GM23338 (cell line): ENCODE results near the gene TMEM239. TPM values are rescaled to one million over a fixed set of nuclear protein-coding genes. Genes with fewer than 3 reads are reported as not detected.
A peak's percentile ranks its signal among the peaks of the same experiment; 100 is the strongest.

Experiments used
- ATAC-seq: fragments of 200-7000 bp; cut with Tn5 transposase; 3 replicates; pipeline ENCODE4 v1.9.1; 2020
- DNase-seq: peaks from one replicate; pipeline ENCODE4 v3.0.0-alpha.2; 2015; ENCODE audit warnings: low spot score
- H2AFZ ChIP-seq: fragments of 200-600 bp; sonication (generic); 2 replicates; pipeline ENCODE4 v1.8.0; 2016; ENCODE audit warnings: antibody characterized with exemption, mild to moderate bottlenecking, moderate library complexity
- H3F3A ChIP-seq: fragments of 200-600 bp; sonication (generic); replicated peaks from 2 replicates; pipeline ENCODE4 v1.8.0; 2017; ENCODE audit warnings: antibody characterized with exemption, mixed run types, low read depth
- H3K27ac ChIP-seq: fragments of 200-600 bp; sonication (generic); 2 replicates; pipeline ENCODE4 v1.6.1; 2016; ENCODE audit warnings: low read depth
- H3K27me3 ChIP-seq: fragments of 200-600 bp; sonication (generic); 2 replicates; pipeline ENCODE4 v1.8.0; 2016; ENCODE audit warnings: mild to moderate bottlenecking, mixed run types, moderate library complexity; ENCODE audit not compliant: insufficient read depth
- H3K36me3 ChIP-seq: fragments of 200-600 bp; sonication (generic); 2 replicates; pipeline ENCODE4 v1.8.0; 2016; ENCODE audit warnings: mild to moderate bottlenecking; ENCODE audit not compliant: insufficient read depth
- H3K4me1 ChIP-seq: fragments of 200-600 bp; sonication (generic); 2 replicates; pipeline ENCODE4 v1.8.0; 2016; ENCODE audit warnings: mild to moderate bottlenecking, moderate library complexity; ENCODE audit not compliant: insufficient read depth
- H3K4me2 ChIP-seq: fragments of 200-600 bp; sonication (generic); 2 replicates; pipeline ENCODE4 v1.7.1; 2017; ENCODE audit warnings: mixed run types
- H3K4me3 ChIP-seq: fragments of 200-600 bp; sonication (generic); 2 replicates; pipeline ENCODE4 v1.6.1; 2016; ENCODE audit warnings: mixed run types
- H3K79me2 ChIP-seq: fragments of 200-600 bp; sonication (generic); replicated peaks from 2 replicates; pipeline ENCODE4 v1.8.0; 2017; ENCODE audit warnings: mild to moderate bottlenecking; ENCODE audit not compliant: insufficient read depth
- H3K9me2 ChIP-seq: fragments of 200-600 bp; sonication (generic); 2 replicates; pipeline ENCODE4 v1.8.0; 2017; ENCODE audit not compliant: insufficient read depth
- H4K20me1 ChIP-seq: fragments of 200-600 bp; sonication (generic); replicated peaks from 2 replicates; pipeline ENCODE4 v1.8.0; 2017; ENCODE audit warnings: mild to moderate bottlenecking; ENCODE audit not compliant: insufficient read depth
- H3K27ac Mint-ChIP-seq: 2 replicates; pipeline ENCODE4 v1.8.0; 2020; ENCODE audit warnings: inconsistent platforms, mild to moderate bottlenecking, moderate library complexity, mixed read lengths
- H3K27me3 Mint-ChIP-seq: 3 replicates; pipeline ENCODE4 v1.8.0; 2022; ENCODE audit warnings: low read depth, mild to moderate bottlenecking, moderate library complexity, mixed read lengths, inconsistent platforms; ENCODE audit not compliant: insufficient read depth, poor library complexity
- H3K36me3 Mint-ChIP-seq: 3 replicates; pipeline ENCODE4 v1.8.0; 2021; ENCODE audit warnings: low read depth, mild to moderate bottlenecking, inconsistent platforms, moderate library complexity, mixed read lengths
- H3K4me1 Mint-ChIP-seq: 3 replicates; pipeline ENCODE4 v1.8.0; 2020; ENCODE audit warnings: mild to moderate bottlenecking, inconsistent platforms, mixed read lengths
- H3K4me3 Mint-ChIP-seq: 3 replicates; pipeline ENCODE4 v1.8.0; 2021; ENCODE audit warnings: moderate library complexity, mild to moderate bottlenecking, inconsistent platforms, mixed read lengths
- H3K9me3 Mint-ChIP-seq: 3 replicates; pipeline ENCODE4 v1.8.0; 2020; ENCODE audit warnings: moderate library complexity, mild to moderate bottlenecking, inconsistent platforms, mixed read lengths
- CREB1 ChIP-seq: fragments of 250-450 bp; sonication (Bioruptor Pico); IDR thresholded peaks from 2 replicates; pipeline ENCODE4 v1.5.0; 2020; ENCODE audit warnings: low read depth, mild to moderate bottlenecking, moderate library complexity
- ETS1 ChIP-seq: IDR thresholded peaks from 2 replicates; pipeline ENCODE4 v1.6.1; 2016; ENCODE audit warnings: antibody characterized with exemption
- EZH2 ChIP-seq: fragments of 200-600 bp; sonication (generic); IDR thresholded peaks from one replicate; pipeline ENCODE4 v1.8.0; 2017; ENCODE audit warnings: antibody characterized with exemption, mild to moderate bottlenecking, low read depth; ENCODE audit not compliant: unreplicated experiment
- EZH2phosphoT487 ChIP-seq: fragments of 200-600 bp; sonication (generic); IDR thresholded peaks from one replicate; pipeline ENCODE4 v1.8.1; 2018; ENCODE audit warnings: antibody characterized with exemption; ENCODE audit not compliant: unreplicated experiment
- JUNB ChIP-seq: IDR thresholded peaks from one replicate; pipeline ENCODE4 v1.6.1; 2016; ENCODE audit warnings: antibody characterized with exemption; ENCODE audit not compliant: unreplicated experiment
- NANOG ChIP-seq: IDR thresholded peaks from 2 replicates; pipeline ENCODE4 v1.6.1; 2016; ENCODE audit warnings: antibody characterized with exemption, borderline replicate concordance
- POLR2AphosphoS5 ChIP-seq: IDR thresholded peaks from 2 replicates; pipeline ENCODE4 v1.6.1; 2016; ENCODE audit warnings: antibody characterized with exemption, low read depth
- STAT1 ChIP-seq: IDR thresholded peaks from one replicate; pipeline ENCODE4 v1.6.1; 2016; ENCODE audit warnings: antibody characterized with exemption; ENCODE audit not compliant: unreplicated experiment
- ZNF114 ChIP-seq: fragments of 250-450 bp; sonication (Bioruptor Pico); IDR thresholded peaks from 2 replicates; pipeline ENCODE4 v1.5.0; 2020; ENCODE audit warnings: mild to moderate bottlenecking, moderate library complexity
- ZNF331 ChIP-seq: fragments of 250-450 bp; sonication (Bioruptor Pico); IDR thresholded peaks from 2 replicates; pipeline ENCODE4 v1.5.0; 2020; ENCODE audit warnings: low read depth, mild to moderate bottlenecking, moderate library complexity
- ZNF462 ChIP-seq: fragments of 250-450 bp; sonication (Bioruptor Pico); IDR thresholded peaks from 2 replicates; pipeline ENCODE4 v1.5.0; 2020; ENCODE audit warnings: mild to moderate bottlenecking, moderate library complexity
- polyA plus RNA-seq: library from polyadenylated mRNA; unstranded; fragments of >200 nt; fragmentation: Nextera tagmentation; extraction: Ambion mirVana; gene quantifications from 2 replicates; pipeline ENCODE4 v1.2.1, GENCODE V29; 2016
- total RNA-seq: library from RNA; depleted of rRNA; stranded (reverse); fragments of >200 nt; shearing (Covaris generic); gene quantifications from 2 replicates; pipeline ENCODE4 v1.2.3, GENCODE V29; 2014
- TF ChIP-seq, protein P1 (sequence below), 2 experiments: fragments of 200-600 bp in 1 of 2; sonication (generic) in 1 of 2; conservative IDR thresholded peaks; 2 replicates each; pipeline versions ENCODE4 v1.5.1 to v1.6.1; 2016 to 2017; ENCODE audit warnings: antibody characterized with exemption in 2 of 2, low read depth in 2 of 2, mild to moderate bottlenecking in 2 of 2, moderate library complexity in 1 of 2
- TF ChIP-seq, protein P2 (sequence below): IDR thresholded peaks from one replicate; pipeline ENCODE4 v1.6.1; 2018; ENCODE audit warnings: antibody characterized with exemption; ENCODE audit not compliant: unreplicated experiment

TMEM239 gene
- total and polyA plus RNA-seq, 2 experiments from 2014 or later, result not detected

DNA sequence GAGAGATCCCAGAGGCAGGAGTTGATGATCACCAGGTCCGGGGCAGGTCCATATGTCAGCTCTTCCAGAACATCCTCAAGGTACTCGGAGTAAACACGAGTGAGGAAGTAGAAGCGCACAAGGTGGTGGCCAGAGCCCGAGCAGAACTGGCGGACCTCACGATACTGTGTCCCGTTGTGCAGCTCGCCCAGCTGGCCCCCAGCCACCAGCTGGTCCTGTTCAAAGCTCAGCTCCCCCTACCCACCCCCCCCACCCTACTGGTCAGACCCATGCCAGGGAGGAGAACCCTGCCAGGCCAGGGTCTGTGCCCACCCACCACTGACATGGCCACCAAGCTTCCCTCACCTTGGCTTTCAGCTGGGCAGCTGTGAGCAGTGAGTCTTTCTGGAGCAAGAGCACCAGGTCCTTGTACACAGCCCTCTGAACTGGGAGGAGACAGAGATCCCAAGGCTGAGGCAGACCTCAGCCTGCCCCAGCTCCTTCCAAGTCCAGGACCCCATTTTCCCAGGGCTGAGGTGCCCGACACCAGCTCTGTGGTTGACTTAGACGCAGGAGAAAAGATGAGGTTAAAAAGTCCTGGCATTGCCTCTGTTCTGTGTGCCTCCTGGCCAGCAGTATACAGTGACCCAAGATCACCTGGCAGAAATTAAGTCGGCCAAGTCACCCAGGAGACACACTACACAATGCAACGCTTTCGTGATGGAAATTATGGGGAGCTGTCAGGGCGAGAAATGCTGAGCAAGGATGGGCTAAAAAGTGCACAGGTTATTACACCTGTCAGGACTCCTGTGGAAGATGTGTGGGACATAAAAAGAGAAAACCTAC is 22.9 kb downstream of the TMEM239 start:
- Histone ChIP-seq H3K27ac (no peak overlapping the region), H3K4me3 (no peak overlapping the region), H3K36me3 (no peaks in the 10 kb centered on the region), H3K27me3 (peaks cover 22% of the 10 kb centered on the region), H3K9me2 (no peaks in the 10 kb centered on the region), H2AFZ (no peak overlapping the region), H3K79me2 (no peaks in the 10 kb centered on the region), H3K4me2 (no peak overlapping the region), H3K4me1 (no peaks in the 10 kb centered on the region), H4K20me1 (no peaks in the 10 kb centered on the region), H3F3A (no peaks in the 10 kb centered on the region)
- peaks cover 5% of the 10 kb centered on the region; the same call in 2 of the 3 replicates for H3K9me3 Mint-ChIP-seq
- peaks cover 4% of the 10 kb centered on the region for H3K36me3 Mint-ChIP-seq
- peaks cover 5% of the 10 kb centered on the region for H3K4me1 Mint-ChIP-seq
- ATAC-seq (no peak), DNase-seq (no peak)
- no peak overlapping the region for H3K27ac Mint-ChIP-seq
- TF ChIP-seq CREB1 (CRISPR knock-in tag), result no peak
- TF ChIP-seq POLR2AphosphoS5, result no peak
- TF ChIP-seq ZNF462 (CRISPR knock-in tag), result no peak
- TF ChIP-seq EZH2phosphoT487, result no peak
- TF ChIP-seq, protein P1, sequence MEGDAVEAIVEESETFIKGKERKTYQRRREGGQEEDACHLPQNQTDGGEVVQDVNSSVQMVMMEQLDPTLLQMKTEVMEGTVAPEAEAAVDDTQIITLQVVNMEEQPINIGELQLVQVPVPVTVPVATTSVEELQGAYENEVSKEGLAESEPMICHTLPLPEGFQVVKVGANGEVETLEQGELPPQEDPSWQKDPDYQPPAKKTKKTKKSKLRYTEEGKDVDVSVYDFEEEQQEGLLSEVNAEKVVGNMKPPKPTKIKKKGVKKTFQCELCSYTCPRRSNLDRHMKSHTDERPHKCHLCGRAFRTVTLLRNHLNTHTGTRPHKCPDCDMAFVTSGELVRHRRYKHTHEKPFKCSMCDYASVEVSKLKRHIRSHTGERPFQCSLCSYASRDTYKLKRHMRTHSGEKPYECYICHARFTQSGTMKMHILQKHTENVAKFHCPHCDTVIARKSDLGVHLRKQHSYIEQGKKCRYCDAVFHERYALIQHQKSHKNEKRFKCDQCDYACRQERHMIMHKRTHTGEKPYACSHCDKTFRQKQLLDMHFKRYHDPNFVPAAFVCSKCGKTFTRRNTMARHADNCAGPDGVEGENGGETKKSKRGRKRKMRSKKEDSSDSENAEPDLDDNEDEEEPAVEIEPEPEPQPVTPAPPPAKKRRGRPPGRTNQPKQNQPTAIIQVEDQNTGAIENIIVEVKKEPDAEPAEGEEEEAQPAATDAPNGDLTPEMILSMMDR (conservative IDR thresholded peaks at IDR 0.05; ENCODE audit: low read depth in 2 of 2), result no peak
- no peak for TF ChIP-seq ZNF331 (CRISPR knock-in tag)
- no peak for TF ChIP-seq ETS1
- no peak for TF ChIP-seq EZH2
- TF ChIP-seq, protein P2, sequence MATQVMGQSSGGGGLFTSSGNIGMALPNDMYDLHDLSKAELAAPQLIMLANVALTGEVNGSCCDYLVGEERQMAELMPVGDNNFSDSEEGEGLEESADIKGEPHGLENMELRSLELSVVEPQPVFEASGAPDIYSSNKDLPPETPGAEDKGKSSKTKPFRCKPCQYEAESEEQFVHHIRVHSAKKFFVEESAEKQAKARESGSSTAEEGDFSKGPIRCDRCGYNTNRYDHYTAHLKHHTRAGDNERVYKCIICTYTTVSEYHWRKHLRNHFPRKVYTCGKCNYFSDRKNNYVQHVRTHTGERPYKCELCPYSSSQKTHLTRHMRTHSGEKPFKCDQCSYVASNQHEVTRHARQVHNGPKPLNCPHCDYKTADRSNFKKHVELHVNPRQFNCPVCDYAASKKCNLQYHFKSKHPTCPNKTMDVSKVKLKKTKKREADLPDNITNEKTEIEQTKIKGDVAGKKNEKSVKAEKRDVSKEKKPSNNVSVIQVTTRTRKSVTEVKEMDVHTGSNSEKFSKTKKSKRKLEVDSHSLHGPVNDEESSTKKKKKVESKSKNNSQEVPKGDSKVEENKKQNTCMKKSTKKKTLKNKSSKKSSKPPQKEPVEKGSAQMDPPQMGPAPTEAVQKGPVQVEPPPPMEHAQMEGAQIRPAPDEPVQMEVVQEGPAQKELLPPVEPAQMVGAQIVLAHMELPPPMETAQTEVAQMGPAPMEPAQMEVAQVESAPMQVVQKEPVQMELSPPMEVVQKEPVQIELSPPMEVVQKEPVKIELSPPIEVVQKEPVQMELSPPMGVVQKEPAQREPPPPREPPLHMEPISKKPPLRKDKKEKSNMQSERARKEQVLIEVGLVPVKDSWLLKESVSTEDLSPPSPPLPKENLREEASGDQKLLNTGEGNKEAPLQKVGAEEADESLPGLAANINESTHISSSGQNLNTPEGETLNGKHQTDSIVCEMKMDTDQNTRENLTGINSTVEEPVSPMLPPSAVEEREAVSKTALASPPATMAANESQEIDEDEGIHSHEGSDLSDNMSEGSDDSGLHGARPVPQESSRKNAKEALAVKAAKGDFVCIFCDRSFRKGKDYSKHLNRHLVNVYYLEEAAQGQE, result no peak
- no peak for TF ChIP-seq STAT1
- no peak for TF ChIP-seq JUNB
- TF ChIP-seq NANOG, result no peak
- no peak for TF ChIP-seq ZNF114 (CRISPR knock-in tag)
- peaks cover 21% of the 10 kb centered on the region for H3K27me3 Mint-ChIP-seq
- H3K4me3 Mint-ChIP-seq, result peak overlapping the region; percentile 63
